ENCODE data around the gene TMEM150B. TPM values are rescaled to one million over a fixed set of nuclear protein-coding genes. Genes with fewer than 3 reads are reported as not detected.

Gene TMEM150B
- total RNA-seq, 2 experiments from 2014 or later: not detected

DNA sequence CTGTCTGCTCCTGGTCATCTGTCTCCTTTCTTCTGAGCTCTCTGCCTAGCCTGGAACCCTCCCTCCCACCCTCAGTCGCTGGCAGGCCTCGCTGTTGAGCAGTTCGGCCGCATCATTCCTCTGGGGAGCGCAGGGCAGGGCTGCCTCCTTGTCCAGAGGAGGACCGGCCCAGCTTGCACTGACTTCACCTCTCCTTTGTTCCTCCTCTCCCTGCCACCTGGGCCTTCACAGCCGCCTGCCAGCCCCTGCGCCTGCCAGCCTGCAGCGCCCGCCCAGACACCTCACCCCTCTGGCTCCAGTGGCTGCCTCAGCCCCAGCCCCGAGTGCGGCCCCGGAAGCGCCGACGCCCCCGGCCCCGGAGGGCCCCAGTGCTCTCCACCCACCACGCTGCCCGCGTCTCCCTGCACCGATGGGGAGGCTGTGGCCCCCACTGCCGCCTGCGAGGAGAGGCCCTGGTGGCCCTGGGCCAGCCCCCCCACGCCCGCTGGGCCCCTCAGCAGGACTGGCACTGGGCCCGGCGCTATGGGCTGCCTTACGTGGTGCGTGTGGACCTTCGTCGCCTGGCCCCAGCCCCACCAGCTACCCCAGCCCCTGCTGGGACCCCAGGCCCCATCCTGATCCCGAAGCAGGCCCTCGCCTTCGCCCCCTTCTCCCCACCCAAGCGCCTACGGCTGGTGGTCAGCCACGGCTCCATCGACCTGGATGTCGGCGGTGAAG lies 21.7 kb upstream of the TMEM150B start:
- no peak overlapping the region for H3K27ac ChIP-seq (ENCODE audit: low read depth, low read length, poor library complexity, severe bottlenecking)
- no peak overlapping the region for H3K4me3 ChIP-seq (ENCODE audit: low read depth, low read length, poor library complexity, severe bottlenecking)
- H3K4me1 ChIP-seq (ENCODE audit: insufficient read depth, low read length, poor library complexity, severe bottlenecking): no peaks in the 10 kb centered on the region
- H3K4me2 ChIP-seq (ENCODE audit: low read length): no peak overlapping the region
- no peaks in the 10 kb centered on the region for H3K79me2 ChIP-seq (ENCODE audit: insufficient read depth, low read depth, low read length)
- H2AFZ ChIP-seq (ENCODE audit: low read length): no peak overlapping the region
- TF ChIP-seq, protein P1, sequence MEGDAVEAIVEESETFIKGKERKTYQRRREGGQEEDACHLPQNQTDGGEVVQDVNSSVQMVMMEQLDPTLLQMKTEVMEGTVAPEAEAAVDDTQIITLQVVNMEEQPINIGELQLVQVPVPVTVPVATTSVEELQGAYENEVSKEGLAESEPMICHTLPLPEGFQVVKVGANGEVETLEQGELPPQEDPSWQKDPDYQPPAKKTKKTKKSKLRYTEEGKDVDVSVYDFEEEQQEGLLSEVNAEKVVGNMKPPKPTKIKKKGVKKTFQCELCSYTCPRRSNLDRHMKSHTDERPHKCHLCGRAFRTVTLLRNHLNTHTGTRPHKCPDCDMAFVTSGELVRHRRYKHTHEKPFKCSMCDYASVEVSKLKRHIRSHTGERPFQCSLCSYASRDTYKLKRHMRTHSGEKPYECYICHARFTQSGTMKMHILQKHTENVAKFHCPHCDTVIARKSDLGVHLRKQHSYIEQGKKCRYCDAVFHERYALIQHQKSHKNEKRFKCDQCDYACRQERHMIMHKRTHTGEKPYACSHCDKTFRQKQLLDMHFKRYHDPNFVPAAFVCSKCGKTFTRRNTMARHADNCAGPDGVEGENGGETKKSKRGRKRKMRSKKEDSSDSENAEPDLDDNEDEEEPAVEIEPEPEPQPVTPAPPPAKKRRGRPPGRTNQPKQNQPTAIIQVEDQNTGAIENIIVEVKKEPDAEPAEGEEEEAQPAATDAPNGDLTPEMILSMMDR (conservative IDR thresholded peaks at IDR 0.05; ENCODE audit: low read length): no peak
- no peak for TF ChIP-seq EZH2phosphoT487 (IDR thresholded peaks at IDR 0.05; ENCODE audit: borderline replicate concordance, low read depth, low read length)
- intact Hi-C loops (cut with micrococcal nuclease; ENCODE audit: unreplicated experiment): no loop called here
- no TSS peak for BruUV-seq (replicated peaks)
- H3K9me2 ChIP-seq (ENCODE audit: insufficient read depth, low read length): no peaks in the 10 kb centered on the region
- H4K20me1 ChIP-seq (ENCODE audit: insufficient read depth, low read length): no peaks in the 10 kb centered on the region
- no peak for DNase-seq (ENCODE audit: low spot score)
- H3K36me3 ChIP-seq (ENCODE audit: insufficient read depth, low read length): no peaks in the 10 kb centered on the region
- H3K9me3 ChIP-seq (ENCODE audit: low read length): no peaks in the 10 kb centered on the region
- ChIA-PET POLR2A (interaction anchor here (0.6 kb wide), 1 partner anchor 34 kb away, joined by 6 read pairs; no protein-coding TSS in a partner anchor), CTCF (ENCODE audit: unreplicated experiment) (no interaction called here)

DNA sequence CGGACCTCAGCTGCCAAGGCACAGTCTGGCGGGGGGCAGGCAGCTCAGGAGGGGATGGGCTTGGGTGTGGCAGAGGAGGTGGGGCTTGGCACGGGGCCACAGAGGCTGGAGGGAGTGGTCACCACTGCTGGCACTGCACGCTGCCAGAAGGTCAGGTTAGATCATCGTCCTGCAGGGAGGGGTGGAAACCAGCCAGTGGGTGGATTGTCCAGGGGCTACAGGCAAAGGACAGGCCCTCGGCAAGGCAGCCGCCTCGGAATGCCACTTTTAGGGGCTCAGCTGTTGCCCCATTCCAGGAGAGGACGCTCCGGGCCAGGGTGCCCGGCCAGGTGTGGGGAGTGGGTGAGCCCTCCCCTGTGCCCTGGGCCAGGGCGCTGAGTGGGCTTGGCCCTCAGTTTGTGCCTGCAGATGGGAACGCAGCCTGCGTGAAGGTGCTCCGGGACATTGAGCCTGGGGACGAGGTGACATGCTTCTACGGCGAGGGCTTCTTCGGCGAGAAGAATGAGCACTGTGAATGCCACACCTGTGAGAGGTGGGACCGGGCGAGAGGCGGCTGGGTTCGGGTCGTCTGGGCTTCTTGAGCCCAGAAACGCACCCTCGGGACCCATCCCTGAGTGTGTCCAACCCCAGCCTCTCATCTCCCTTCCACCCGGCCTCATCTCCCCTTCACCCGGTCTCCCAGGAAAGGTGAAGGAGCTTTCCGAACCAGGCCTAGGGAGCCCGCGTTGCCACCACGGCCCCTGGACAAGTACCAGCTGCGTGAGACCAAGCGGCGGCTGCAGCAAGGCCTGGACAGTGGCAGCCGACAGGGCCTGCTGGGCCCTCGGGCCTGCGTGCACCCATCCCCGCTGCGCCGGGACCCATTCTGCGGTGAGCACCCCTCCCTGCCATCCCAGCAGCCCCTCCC lies 20.9 kb upstream of the TMEM150B start:
- no peak overlapping the region for H3K4me3 ChIP-seq (ENCODE audit: low read depth, low read length, poor library complexity, severe bottlenecking)
- no peak for DNase-seq (ENCODE audit: low spot score)
- TF ChIP-seq, protein P1 (conservative IDR thresholded peaks at IDR 0.05; ENCODE audit: low read length): no peak
- TF ChIP-seq EZH2phosphoT487 (IDR thresholded peaks at IDR 0.05; ENCODE audit: borderline replicate concordance, low read depth, low read length): no peak
- no peaks in the 10 kb centered on the region for H3K79me2 ChIP-seq (ENCODE audit: insufficient read depth, low read depth, low read length)
- no peaks in the 10 kb centered on the region for H3K9me3 ChIP-seq (ENCODE audit: low read length)
- no peaks in the 10 kb centered on the region for H4K20me1 ChIP-seq (ENCODE audit: insufficient read depth, low read length)
- no peak overlapping the region for H3K27ac ChIP-seq (ENCODE audit: low read depth, low read length, poor library complexity, severe bottlenecking)
- H2AFZ ChIP-seq (ENCODE audit: low read length): no peak overlapping the region
- POLR2A ChIA-PET: interaction anchor here (0.6 kb wide), 1 partner anchor 33 kb away, joined by 6 read pairs; no protein-coding TSS in a partner anchor
- H3K9me2 ChIP-seq (ENCODE audit: insufficient read depth, low read length): no peaks in the 10 kb centered on the region
- CTCF ChIA-PET (ENCODE audit: unreplicated experiment): no interaction called here
- no peaks in the 10 kb centered on the region for H3K36me3 ChIP-seq (ENCODE audit: insufficient read depth, low read length)
- intact Hi-C loops (cut with micrococcal nuclease; ENCODE audit: unreplicated experiment): no loop called here
- no TSS peak for BruUV-seq (replicated peaks)
- no peak overlapping the region for H3K4me2 ChIP-seq (ENCODE audit: low read length)
- peaks cover 7% of the 10 kb centered on the region for H3K4me1 ChIP-seq (ENCODE audit: insufficient read depth, low read length, poor library complexity, severe bottlenecking)
